HUDEP-2 (cell line): ENCODE results near the gene TEDC2.
A peak's percentile ranks its signal among the peaks of the same experiment; 100 is the strongest.

Source experiments
- DNase-seq, 76 experiments: peaks; one replicate each; lab custom pipeline; 2025; ENCODE audit not compliant: unreplicated experiment in 76 of 76; lab: John Stamatoyannopoulos, UW

Gene TEDC2

GRCh38 chr16:2508722-2509400, 49.0 kb downstream of the TEDC2 start:
- no peak for DNase-seq

DNA sequence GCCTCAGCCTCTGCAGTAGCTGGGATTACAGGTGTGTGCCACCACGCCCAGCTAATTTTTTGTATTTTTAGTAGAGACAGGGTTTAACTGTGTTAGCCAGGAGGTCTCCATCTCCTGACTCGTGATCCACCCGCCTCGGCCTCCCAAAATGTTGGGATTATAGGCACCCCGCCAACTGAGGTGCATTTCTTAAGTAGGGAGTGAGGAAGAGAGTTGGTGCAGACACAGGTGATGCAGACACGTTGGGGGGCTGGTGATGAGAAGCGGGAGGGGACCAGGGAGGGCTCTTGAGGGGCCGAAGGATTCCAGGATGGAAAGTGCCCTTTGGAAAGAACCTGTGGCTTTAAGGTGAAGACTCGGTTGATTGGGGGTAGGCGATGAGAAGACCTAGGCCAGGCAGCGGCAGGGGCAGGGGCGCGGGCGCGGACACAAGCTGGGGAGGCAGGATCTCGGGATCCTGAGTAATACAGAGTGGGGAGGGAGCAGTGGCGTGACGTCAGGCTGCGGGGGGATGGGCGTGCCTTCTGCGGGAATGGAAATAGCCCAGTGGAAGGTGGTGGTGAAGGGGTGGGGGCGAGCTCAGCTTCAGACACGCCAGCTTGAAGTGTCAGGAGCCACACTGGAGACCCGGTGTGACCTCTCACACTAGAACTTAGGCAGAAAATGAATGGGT, 51.4 kb downstream of the TEDC2 start:
- no peak for DNase-seq

DNA sequence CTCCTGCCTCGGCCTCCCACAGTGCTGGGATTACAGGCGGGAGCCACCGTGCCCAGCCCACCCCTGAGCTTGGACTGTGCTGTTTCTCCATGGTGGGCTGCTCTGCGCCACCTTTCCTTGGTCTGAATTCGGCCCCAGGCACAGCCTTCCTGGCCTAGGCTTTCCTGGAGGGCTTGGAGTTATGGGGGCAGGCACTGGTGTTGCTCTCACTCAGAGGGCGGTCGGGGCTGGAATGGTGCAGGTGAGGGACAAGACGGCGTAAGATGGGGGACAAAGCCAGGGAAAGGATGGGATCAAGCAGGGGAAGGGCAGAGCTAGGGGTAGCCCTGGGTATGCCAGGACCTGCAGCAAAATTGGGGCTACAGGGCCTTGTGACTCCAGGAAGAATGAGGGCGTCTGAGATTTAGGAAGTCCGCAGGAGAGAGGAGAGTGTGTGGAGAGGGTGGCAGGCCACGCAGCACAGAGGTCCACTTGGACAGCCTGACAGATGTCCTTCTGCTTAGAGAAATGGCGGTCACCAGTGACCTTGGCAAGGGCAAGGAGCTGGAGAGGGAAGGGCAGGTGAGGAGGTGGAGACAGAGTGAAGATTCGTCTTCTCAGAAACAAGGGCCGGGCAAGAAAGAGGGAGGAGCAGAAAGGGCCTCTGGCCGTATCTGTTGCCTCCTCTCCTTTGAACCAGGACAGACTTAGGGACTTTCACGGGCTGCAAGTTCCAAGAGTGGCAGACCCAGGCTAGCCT, 52.3 kb downstream of the TEDC2 start:
- no peak for DNase-seq

DNA sequence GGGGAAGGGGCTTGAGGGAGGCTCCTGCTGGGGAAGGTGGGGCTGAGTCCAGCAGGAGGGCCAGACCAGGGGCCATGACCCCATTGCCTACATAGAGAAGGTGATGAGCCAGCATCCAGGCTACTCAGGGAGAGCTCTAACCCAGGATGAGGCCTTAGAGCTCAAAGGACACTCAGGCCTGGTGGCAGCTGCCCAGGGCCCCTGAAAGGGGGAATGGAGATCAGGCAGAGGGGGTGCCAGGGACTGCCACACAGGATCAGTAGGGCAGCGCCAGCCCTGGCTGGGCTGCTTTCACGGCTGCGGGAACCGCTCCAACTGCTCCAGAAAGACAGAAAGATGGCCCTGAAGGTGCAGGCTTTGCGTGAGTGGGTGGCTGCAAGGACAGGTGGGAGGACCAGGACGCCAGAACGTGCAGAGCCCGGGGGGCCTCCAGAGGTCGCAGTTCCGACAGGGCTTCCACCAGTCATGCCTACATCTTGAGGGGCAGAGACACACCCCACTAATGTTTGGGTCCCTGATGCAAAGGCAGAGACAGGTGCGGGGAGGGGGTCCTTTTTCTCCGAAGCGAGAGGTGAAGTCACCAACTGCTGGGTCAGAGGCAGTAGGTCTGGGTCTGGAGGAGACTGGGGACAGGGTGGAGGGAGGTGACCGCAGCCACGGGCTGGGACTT, 53.0 kb downstream of the TEDC2 start:
- peak in 2 of 76 experiments; percentile 5 to 11 for DNase-seq

DNA sequence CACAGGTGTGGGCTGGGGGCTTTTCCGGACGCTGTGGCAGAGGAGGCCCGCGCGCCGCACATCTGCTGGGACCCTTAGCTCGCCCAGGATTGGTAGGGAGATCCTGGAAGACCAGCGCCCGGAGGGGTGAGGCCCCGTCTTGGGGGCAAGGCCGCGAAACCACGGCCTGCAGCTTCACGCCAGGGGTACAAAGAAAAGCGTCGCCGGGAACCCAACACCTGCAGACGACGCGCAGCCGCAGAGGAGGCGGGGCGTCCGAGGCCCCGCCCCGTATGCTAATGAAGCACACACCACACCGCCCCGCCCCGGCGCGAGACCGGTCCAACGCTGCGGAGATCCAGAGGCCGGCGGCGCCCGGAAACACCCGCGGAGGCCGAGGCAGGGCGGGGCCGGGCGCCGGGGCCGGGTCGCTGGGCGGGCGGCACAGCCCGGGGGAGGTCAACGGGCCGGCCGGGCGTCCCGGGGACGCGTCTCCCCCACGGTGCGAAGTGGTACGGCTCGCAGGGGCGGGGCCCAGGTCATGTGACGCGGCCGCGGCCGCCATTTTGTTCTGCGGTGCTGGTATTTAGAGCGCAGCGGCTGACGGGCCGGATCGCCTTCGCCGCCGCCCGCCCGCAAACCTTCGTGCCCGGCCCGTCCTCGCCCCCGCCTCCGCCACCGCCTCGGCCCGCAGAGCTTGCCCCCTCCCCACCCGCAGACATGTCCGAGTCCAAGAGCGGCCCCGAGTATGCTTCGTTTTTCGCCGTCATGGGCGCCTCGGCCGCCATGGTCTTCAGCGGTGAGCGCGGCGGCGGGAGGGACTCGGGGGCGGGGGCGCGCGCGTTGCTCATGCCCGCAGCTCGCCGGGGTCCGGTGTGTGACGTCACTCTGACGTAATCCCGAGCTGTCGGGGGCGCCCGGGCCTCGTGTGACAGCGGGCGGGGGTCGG, 53.8 kb downstream of the TEDC2 start, which contains the start of gene ATP6V0C:
TSS of gene ATP6V0C (plus strand) at position 548 of the 928 bp plus-strand sequence. CDS start at position 700, 152 bp downstream.
- peak in 72 of 76 experiments; percentile 46 to 97 (median 88) for DNase-seq
